Osteoblast (primary cell): Measurements from ENCODE around the gene RAB7B. TPM values are rescaled to one million over a fixed set of nuclear protein-coding genes. Genes with fewer than 3 reads are reported as not detected.

Experiments used
- DNase-seq: peaks from one replicate; pipeline ENCODE4 v3.0.0; 2011; ENCODE audit warnings: low spot score, mixed read lengths; ENCODE audit not compliant: insufficient read length; ENCODE audit errors: missing footprints
- H2AFZ ChIP-seq: 2 replicates; pipeline ENCODE4 v1.6.0; 2011; ENCODE audit warnings: mild to moderate bottlenecking, low read length
- H3K27ac ChIP-seq: 2 replicates; pipeline ENCODE4 v1.5.1; 2011; ENCODE audit warnings: mild to moderate bottlenecking, low read depth, low read length, moderate library complexity
- H3K27me3 ChIP-seq: 2 replicates; pipeline ENCODE4 v1.6.0; 2012; ENCODE audit warnings: mild to moderate bottlenecking, control low read depth, inconsistent platforms, low read length, moderate library complexity; ENCODE audit not compliant: insufficient read depth
- H3K36me3 ChIP-seq: 2 replicates; pipeline ENCODE4 v1.5.1; 2011; ENCODE audit warnings: mild to moderate bottlenecking, low read length, control low read depth, moderate library complexity; ENCODE audit not compliant: insufficient read depth
- H3K4me1 ChIP-seq: 2 replicates; pipeline ENCODE4 v1.5.1; 2011; ENCODE audit warnings: mild to moderate bottlenecking, low read length, control low read depth, moderate library complexity; ENCODE audit not compliant: insufficient read depth
- H3K4me2 ChIP-seq: 2 replicates; pipeline ENCODE4 v1.6.0; 2011; ENCODE audit warnings: mild to moderate bottlenecking, low read length; ENCODE audit not compliant: insufficient read depth
- H3K4me3 ChIP-seq: fragments of 200-600 bp; sonication (generic); 3 replicates; pipeline ENCODE4 v1.5.1; 2012; ENCODE audit warnings: mild to moderate bottlenecking, low read length, inconsistent platforms; ENCODE audit not compliant: insufficient read depth
- H3K79me2 ChIP-seq: 2 replicates; pipeline ENCODE4 v1.6.0; 2012; ENCODE audit warnings: mild to moderate bottlenecking, low read length, control low read depth, inconsistent platforms; ENCODE audit not compliant: insufficient read depth
- H3K9me3 ChIP-seq: 2 replicates; pipeline ENCODE4 v1.5.1; 2011; ENCODE audit warnings: low read depth, low read length, control low read depth
- H4K20me1 ChIP-seq: 2 replicates; pipeline ENCODE4 v1.6.0; 2012; ENCODE audit warnings: mild to moderate bottlenecking, low read length, control low read depth; ENCODE audit not compliant: insufficient read depth
- total RNA-seq: library from RNA; depleted of rRNA; stranded (reverse); fragments of >200 nt; gene quantifications from 2 replicates; pipeline ENCODE4 v1.2.3, GENCODE V29; 2012
- TF ChIP-seq, protein P1 (sequence below): IDR thresholded peaks from 2 replicates; pipeline ENCODE4 v1.5.1; 2011; ENCODE audit warnings: mild to moderate bottlenecking, low read depth, low read length, moderate library complexity; ENCODE audit errors: extremely low read depth

RAB7B gene
- total RNA-seq, 1 donor: 7.6 TPM

DNA sequence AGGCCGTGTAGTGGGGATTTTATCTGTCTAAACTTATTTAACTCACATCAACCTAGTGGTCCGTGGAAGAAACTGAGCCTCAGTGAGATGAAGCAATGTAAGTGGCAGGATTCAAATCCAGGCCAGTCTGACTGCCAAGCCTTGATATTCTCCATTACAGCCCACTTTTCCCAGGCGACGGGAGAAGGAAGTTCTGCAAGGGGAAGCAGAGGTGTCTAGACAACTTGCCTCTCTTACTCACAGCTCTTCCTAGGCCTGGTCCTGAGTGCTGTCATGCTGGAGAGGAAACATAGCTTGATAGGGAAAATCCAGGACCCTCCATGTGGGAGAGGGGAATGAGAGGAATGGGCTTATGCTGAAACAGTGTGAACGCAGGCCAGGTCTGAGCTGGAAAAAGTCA lies 11.4 kb upstream of the RAB7B start:
- no peak overlapping the region for H3K27ac ChIP-seq
- H3K36me3 ChIP-seq: no peaks in the 10 kb centered on the region
- TF ChIP-seq, protein P1, sequence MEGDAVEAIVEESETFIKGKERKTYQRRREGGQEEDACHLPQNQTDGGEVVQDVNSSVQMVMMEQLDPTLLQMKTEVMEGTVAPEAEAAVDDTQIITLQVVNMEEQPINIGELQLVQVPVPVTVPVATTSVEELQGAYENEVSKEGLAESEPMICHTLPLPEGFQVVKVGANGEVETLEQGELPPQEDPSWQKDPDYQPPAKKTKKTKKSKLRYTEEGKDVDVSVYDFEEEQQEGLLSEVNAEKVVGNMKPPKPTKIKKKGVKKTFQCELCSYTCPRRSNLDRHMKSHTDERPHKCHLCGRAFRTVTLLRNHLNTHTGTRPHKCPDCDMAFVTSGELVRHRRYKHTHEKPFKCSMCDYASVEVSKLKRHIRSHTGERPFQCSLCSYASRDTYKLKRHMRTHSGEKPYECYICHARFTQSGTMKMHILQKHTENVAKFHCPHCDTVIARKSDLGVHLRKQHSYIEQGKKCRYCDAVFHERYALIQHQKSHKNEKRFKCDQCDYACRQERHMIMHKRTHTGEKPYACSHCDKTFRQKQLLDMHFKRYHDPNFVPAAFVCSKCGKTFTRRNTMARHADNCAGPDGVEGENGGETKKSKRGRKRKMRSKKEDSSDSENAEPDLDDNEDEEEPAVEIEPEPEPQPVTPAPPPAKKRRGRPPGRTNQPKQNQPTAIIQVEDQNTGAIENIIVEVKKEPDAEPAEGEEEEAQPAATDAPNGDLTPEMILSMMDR: no peak

DNA sequence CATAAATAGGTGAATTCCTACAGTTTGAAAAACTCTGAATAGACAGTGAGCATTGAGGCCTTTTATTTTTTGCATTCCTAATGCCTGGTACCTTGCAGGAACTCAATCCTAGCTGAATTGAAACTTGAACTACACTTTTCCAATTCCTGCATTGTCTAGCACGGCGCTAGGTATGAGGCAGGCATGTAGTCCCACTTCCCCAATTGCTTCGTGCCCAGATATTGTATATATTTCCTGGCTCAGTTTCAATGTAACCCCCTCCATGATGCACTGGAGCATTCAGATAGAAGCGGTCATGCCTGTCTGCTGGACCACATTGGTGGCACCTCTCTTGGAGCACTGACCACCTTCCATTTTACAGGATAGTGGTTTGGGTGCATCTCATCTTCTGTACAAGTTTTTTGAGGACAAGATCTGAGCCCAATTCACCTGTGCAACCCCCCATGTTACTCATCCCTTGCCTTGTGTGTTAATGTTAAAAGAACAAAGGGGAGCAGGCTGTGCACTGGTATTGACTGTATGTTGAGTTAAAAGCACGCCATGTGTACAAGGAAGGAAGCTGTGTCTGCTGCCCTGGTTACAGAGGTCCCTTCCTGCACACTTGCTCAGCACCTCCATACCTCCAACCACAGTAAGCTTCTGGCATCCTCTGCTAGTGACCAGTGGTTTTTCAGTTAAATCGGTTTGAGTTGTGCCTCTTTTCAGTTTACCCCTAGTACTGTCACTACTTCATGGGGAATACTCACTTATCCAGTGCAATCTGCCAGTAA lies 10.0 kb upstream of the RAB7B start:
- Histone ChIP-seq H3K79me2 (no peaks in the 10 kb centered on the region), H3K27ac (no peak overlapping the region), H4K20me1 (no peaks in the 10 kb centered on the region), H3K4me2 (no peak overlapping the region), H3K4me3 (no peak overlapping the region), H2AFZ (no peak overlapping the region), H3K9me3 (no peaks in the 10 kb centered on the region), H3K36me3 (no peaks in the 10 kb centered on the region), H3K27me3 (no peaks in the 10 kb centered on the region), H3K4me1 (no peaks in the 10 kb centered on the region)
- DNase-seq: no peak
- TF ChIP-seq, protein P1: no peak

More for the DNA sequence above, 11.4 kb upstream of the RAB7B start:
- H4K20me1 ChIP-seq: no peaks in the 10 kb centered on the region
- no peak overlapping the region for H3K4me2 ChIP-seq
- no peak for DNase-seq
- no peaks in the 10 kb centered on the region for H3K27me3 ChIP-seq
- H2AFZ ChIP-seq: no peak overlapping the region
- H3K4me1 ChIP-seq: no peaks in the 10 kb centered on the region
- H3K9me3 ChIP-seq: no peaks in the 10 kb centered on the region
- no peaks in the 10 kb centered on the region for H3K79me2 ChIP-seq
- H3K4me3 ChIP-seq: no peak overlapping the region

DNA sequence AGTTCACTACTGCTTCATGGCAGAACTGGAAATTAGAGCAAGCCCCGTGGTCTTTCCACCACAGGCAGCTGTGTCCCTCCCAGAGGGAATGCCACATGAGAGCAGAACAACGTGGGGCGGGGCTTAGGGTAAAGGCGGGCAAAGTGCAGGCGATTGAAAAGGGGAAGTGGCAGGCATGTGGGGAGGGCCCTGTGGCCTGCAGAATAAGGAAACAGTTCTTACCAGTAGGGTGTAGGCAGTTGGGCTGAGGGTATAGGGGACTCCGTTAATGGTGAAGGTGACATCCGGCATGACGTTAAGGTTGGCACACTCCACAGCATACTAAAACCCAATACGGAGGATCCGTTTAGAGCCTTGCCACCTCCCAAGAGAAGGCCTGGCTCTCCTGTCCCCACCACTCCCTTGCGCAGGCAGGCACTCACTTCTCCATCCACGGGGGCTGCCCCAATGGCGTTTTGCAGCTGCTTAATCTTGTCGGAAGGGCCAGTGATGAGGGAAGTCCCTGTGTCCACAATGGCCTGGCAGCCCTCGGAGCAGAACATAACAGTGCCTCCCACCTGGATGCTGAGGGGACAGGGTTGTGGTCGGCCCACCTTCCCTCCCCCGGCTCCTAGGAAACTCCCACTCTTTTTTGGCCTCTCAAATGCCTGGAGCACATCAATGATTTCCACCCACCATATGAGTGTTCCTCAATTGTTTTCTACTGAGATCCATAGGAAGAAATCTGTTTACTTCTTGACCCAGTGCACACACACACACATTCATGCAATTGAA lies 9.1 kb upstream of the RAB7B start:
- TF ChIP-seq, protein P1: no peak
- Histone ChIP-seq H3K36me3 (no peaks in the 10 kb centered on the region), H3K27ac (no peak overlapping the region), H4K20me1 (no peaks in the 10 kb centered on the region), H3K27me3 (no peaks in the 10 kb centered on the region), H3K9me3 (no peaks in the 10 kb centered on the region), H3K79me2 (no peaks in the 10 kb centered on the region), H3K4me2 (no peak overlapping the region), H2AFZ (no peak overlapping the region), H3K4me3 (no peak overlapping the region), H3K4me1 (no peaks in the 10 kb centered on the region)
- DNase-seq: no peak

DNA sequence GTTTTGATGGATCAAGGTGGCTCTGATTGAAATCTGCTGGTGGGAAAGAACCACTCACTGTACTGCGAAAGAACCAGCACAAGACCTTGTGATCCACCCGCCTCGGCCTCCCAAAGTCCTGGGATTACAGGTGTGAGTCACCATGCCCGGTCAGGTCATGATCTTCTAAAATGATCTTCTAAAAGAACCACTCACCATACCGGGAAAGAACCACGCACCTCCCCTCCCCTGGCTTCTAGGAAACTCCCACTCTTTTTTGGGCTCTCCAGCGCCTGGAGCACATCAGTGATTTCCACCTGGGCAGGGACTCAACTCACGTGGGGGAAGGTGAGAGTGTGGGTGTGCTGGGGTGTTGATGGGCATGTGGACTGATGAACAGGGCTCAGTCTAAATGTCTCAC lies 7.9 kb upstream of the RAB7B start:
- no peaks in the 10 kb centered on the region for H3K36me3 ChIP-seq
- DNase-seq: no peak
- no peaks in the 10 kb centered on the region for H3K27me3 ChIP-seq
- no peak overlapping the region for H3K27ac ChIP-seq
- no peak overlapping the region for H3K4me2 ChIP-seq
- no peak overlapping the region for H3K4me3 ChIP-seq
- no peaks in the 10 kb centered on the region for H4K20me1 ChIP-seq
- H3K4me1 ChIP-seq: no peaks in the 10 kb centered on the region
- TF ChIP-seq, protein P1: no peak
- no peak overlapping the region for H2AFZ ChIP-seq
- H3K9me3 ChIP-seq: no peaks in the 10 kb centered on the region
- H3K79me2 ChIP-seq: no peaks in the 10 kb centered on the region
